T-helper 2 cell (primary cell): ENCODE data around the gene FMNL2.

Experiments
- DNase-seq, 5 experiments: peaks; one replicate each; pipeline versions ENCODE4 v3.0.0 to v3.0.0-alpha.2; 2012 to 2022

FMNL2 gene

GRCh38 chr2:152664725-152665124 lies 329.8 kb downstream of the FMNL2 start:
- DNase-seq, result no peak

DNA sequence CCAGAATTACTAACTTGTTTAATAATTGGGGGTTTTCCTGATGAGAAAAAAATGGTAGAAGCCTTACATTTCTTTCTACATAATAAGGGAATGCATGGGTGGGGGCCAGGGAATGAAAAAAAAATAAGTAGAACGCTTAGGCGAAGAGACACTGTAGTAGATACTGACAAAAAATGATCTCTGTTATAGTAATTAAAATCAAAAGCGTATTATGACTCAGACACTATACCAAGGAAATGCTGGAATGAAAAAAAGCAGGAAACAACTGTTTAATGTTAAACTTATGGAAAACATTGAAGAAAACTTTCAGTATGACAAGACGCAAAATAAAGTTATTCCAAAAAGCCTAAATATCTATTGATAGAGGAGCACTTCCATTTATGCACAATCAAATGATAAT lies 339.4 kb downstream of the FMNL2 start:
- no peak for DNase-seq

DNA sequence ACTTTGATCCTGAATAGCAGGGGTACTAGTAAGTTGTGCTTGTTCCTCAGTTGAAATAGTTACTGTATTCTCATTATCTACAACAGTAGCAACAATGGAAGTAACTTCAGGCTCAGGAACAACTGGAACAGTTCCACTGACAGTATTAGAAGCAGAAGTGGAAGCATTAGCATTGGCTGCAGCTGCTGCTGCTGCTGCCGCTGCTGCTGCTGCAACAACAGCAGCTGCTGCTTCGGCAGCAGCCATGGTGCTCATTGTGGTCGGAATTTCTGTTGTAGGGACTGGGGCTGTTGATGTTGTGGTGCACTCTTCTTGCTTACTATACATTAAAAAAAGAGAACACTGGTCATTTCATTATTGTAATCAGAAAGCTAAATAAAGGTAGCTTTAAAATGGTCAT lies 341.5 kb downstream of the FMNL2 start:
- no peak for DNase-seq

DNA sequence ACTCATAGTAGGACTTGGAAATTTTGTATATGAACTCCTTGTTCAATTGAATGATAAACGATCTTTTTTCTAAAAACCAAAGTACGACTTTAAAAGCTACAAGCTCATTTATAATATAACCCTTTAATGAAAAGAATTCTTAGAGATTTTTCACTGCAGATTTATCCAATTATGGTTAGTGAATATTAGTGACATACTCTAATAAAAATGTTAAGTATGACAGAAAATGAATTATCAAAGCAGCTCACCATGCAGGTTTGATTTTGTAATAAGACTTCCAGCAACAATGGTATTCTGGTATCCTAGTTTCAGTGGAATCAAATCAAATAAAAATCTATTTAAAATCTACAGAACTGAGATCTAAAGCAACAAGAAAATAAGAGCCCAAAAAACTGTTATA lies 343.8 kb downstream of the FMNL2 start:
- no peak for DNase-seq

- DNase-seq, result no peak
These were observed 347.7 kb downstream of the FMNL2 start for GRCh38 chr2:152682663-152683062.

GRCh38 chr2:152683400-152683799 lies 348.4 kb downstream of the FMNL2 start:
- DNase-seq, result no peak

GRCh38 chr2:152686321-152686720 lies 351.3 kb downstream of the FMNL2 start:
- DNase-seq, result no peak

GRCh38 chr2:152693033-152693432 lies 358.1 kb downstream of the FMNL2 start:
- DNase-seq, result peak in 1 of 5 experiments; percentile 78

- DNase-seq, result peak in 2 of 5 experiments; percentile 9 to 84
These were observed 359.2 kb downstream of the FMNL2 start for GRCh38 chr2:152694161-152694661.

- DNase-seq, result no peak
These were observed 360.8 kb downstream of the FMNL2 start for GRCh38 chr2:152695763-152696162.

DNA sequence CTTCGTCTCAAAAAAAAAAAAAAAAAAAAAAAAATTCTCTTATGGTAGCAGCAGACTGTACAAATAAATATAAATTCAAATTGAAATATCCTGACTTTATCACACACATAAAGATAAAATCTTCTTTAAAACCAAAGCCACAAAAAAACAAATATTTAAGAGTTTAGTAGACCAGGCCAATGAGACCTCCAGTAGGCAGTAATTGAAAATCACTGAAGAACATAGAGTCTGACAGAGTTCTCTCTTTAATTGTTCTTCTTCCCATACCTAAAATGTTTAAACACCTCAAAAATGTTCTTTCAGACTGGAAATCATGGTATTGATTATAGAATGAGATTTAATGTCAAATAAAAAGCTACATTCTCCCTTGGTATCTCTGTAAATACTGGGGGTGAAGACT lies 361.5 kb downstream of the FMNL2 start:
- no peak for DNase-seq
